IPS DF 4.7 (cell line): ENCODE measurements around the gene RAB18.
A peak's percentile ranks its signal among the peaks of the same experiment; 100 is the strongest.
"Not testable (repeated sequence)": the region's sequence is repeated elsewhere in the genome, so short reads cannot be mapped to it uniquely, and the experiment has no call there.

Experiments used
- DNase-seq: peaks from one replicate; pipeline ENCODE4 v3.0.0-alpha.2; 2013; ENCODE audit warnings: low spot score; ENCODE audit errors: extremely low read depth

Gene RAB18

DNA sequence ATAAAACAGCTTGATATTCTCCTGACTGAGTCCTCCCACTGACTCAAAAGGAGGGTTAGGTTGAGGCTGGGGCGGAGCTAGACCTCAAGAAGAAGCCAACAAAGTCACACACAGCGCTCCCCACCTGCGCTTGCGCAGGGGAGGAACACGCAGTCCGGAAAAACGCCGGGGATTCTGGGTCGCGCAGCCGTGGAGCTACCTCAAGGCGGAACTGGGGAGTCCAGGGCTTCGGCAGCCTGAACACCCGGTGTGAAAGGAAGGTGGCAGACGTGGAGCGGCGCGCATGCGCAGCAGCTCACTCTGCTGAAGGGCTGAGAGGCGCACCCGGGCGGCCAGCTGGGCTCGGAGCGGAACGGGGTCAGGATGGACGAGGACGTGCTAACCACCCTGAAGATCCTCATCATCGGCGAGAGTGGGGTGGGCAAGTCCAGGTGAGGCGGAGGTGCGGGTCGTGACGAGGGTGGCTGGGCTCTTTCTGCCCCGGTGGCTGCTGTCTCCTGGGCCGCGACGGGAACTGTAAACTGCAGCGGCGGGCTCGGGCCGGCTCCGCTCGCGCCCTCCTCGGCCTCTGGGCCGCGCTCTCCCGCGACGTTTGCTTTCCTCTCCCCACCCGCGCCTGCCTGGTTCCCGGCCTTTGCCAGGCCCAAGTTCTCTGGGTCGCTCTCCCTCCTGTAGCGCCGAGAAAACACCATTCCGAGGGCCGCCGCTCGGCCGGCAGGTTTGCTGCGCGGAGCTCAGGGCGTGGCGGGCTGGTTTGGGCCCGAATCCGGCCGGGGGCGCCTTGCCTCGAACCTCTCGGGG is at the start of gene RAB18:
Gene RAB18 (plus strand): TSS at position 298 of the 801 bp plus-strand sequence. CDS start 66 bp downstream, at position 364.
- peak; percentile 92 for DNase-seq

DNA sequence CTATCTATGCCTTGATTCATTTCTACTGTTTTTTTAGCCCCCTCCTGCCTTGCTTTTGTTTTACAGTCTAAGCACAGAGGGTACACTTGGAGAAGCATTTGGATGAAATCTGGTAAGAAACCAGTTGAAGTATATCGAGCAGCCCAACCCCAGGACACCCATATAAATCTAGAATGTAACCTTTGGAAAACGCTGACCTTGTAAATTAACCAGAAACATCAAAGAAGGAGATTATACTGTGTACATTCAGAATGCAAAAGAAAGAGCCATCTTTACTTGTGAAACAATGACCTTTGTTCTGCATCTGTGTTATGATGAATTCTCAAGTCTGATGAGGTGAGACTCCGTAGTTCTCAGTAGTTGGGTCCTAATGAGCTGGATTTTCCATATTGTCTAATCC is 49.3 kb upstream of the RAB18 start:
- DNase-seq, result no peak

DNA sequence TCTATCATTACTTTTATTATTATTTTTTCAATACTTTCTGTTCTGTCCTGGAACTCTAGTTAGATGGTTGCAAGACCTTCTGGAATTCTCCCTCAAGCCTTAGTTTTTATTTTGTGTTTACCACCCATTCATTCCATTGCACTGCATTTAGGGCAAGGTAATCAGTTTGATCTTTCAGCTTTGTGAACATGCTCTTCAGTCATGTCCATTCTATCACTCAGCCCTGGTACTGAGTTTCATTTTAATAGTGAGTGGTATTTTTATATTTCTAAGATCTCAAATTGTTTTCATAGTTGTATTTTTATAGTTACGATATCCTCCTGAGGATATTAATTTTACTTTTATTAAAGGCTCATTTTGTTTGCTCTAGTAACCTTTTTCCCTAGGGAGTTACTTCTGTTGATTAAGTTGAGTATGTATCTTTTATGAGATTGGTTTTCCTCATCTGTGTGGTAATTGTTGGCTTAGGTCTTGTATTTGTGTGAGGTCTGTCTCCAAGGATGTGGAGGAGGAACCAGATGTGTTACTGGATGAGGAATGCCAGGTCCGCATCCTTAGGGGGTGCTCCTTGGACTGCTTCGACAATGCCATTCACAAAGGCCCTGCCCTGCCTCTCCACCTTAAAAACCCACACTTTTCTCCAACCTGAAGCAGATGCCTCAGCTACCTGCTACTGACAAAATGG is 46.7 kb upstream of the RAB18 start:
- no peak for DNase-seq

DNA sequence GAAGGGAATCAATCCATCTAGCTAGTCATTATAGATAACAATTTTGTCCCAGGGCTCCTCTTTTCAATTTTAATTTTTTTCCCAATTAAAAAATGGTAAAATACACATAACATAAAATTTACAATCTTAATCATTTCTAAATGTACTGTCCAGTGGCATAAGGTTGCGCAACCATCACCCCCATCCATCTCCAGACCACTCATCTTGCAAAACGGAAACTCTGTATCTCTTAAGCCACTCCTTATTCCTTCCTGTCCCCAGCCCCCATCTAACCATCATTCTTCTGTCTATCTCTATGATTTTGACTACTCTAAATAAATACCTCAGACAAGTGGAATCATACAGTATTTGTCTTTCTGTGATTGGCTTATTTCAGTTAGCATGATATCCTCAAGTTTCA is 46.1 kb upstream of the RAB18 start:
- no peak for DNase-seq

DNA sequence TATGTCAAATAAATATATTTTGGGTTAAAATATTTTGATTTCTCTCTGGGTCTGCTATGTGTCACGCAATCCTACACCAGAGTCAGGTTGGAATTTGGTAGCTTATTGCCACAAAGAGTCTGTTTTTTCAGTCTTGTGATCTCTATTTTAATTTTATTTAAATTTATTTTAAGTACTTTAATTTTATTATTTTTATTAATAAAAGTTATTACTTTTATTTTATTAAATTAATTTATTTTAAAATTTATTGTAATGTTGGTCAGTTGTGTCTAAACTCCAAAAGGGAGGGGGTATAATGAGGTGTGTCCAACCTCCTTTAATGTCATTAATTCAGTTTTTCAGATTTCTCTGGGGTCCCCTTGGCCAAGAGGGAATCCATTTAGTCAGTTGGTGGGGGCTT is 42.8 kb upstream of the RAB18 start:
- no peak for DNase-seq

DNA sequence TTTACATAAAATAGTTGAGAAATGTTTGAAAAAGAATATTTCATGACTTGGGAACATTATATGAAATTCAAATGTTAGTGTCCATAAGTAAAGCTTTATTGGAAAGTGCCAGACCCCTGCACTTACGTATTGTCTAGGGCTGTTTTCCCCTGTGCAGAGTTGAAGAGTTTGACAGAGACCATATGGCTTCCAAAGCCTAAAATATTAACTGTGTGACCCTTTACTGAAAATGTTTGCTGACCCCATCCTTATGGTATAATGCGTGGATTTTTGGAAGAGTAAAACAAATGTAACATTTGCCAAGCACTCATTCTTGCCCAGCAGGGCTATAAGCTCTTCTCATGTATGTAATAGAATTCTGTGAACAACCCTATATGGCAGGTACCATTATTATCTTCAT is 40.1 kb upstream of the RAB18 start:
- DNase-seq, result no peak

DNA sequence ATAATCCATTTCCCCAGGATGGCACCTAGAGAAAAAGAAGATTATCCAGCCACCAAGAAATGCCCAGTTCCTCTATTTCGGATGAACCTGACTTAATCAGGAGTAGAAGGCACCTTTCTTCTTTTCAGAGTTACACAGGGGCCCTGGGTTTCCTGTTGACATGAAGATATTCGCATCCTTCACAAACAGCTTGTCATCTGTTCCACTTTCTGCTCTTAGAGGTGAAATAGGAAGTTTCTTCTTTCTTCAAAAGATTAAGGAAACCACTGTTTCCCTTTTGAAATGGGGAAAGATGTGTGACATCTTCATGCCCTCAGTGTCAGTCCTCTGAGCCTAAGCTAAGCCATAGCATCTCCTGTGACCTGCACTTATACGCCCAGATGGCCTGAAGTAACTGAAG is 39.1 kb upstream of the RAB18 start:
- no peak for DNase-seq

DNA sequence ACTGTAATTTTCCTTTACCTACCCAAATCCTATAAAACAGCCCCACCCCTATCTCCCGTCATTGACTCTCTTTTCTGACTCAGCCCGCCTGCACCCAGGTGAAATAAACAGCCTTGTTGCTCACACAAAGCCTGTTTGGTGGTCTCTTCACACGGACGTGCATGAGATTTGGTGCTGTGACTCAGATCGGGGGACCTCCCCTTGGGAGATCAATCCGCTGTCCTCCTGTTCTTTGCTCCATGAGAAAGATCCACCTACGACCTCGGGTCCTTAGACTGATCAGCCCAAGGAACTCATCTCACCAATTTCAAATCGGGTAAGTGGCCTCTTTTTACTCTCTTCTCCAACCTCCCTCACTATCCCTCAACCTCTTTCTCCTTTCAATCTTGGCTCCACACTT is 38.5 kb upstream of the RAB18 start:
- DNase-seq, result not testable (repeated sequence)

DNA sequence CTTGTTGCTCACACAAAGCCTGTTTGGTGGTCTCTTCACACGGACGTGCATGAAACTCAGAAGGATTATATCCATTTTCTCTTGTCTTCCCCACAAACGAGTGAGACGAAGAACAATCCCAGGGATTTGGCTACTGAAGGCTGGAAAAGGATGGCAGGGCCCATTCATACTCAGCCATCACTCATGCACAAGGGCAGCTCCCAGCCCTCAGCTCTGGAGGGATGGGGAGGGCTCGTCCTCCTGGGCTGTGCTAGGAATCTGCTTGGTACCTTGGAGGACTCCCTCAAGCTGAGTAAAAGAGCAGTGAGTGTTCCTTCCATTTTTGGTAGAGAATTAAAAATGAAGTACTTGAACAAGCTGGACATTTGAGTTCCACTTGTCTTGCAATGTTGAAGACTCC is 33.2 kb upstream of the RAB18 start:
- no peak for DNase-seq

DNA sequence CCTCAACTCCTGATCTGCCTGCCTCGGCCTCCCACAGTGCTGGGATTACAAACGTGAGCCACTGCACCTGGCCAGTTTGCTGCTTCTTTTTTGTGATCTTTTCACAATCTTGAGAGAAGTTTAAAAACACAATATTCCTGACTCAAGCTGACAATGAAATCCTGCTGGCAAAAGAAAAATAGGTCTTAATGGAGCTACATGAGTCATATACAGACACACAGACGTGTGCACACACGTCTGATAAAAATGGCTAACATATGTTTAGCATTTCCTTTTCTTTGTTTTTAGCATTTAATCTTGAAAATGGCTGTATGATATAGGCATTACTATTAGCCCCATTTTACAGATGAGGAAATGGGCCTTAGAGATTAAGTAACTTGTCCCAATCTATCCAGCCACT is 29.4 kb upstream of the RAB18 start:
- DNase-seq, result no peak

DNA sequence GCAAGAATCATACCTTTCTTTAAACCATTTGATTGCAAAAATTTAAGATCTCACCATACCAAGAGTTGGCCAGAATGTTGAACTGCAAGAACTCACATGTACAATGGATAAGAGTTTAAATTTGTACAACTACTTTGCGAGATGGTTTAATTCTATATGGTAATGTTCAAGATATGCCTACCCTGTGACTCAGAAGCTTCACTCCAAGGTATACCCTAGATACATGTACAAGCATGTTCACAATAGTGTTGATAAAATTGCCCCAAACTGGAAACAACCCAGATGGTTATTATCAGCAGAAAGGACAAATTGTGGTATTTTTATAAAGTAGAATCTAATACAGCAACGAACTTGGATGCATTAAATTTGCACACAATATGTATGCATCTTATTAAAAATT is 25.1 kb upstream of the RAB18 start:
- no peak for DNase-seq

DNA sequence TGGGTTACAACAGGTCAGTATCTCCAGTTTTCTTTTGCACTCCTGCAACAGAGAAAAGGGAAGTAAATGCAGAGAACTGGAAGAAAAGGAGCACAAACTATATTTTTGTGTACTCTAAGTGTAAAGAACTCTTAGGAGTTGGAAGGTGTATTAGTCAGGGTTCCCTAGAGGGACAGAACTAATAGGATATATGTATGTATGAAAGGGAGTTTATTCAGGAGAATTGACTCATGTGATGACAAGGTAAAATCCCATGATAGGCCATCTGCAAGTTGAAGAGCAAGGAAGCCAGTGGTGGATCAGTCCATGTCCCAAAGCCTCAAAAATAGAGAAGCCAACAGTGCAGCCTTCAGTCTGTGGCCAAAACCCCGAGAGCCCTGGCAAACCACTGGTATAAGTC is 22.6 kb upstream of the RAB18 start:
- no peak for DNase-seq

DNA sequence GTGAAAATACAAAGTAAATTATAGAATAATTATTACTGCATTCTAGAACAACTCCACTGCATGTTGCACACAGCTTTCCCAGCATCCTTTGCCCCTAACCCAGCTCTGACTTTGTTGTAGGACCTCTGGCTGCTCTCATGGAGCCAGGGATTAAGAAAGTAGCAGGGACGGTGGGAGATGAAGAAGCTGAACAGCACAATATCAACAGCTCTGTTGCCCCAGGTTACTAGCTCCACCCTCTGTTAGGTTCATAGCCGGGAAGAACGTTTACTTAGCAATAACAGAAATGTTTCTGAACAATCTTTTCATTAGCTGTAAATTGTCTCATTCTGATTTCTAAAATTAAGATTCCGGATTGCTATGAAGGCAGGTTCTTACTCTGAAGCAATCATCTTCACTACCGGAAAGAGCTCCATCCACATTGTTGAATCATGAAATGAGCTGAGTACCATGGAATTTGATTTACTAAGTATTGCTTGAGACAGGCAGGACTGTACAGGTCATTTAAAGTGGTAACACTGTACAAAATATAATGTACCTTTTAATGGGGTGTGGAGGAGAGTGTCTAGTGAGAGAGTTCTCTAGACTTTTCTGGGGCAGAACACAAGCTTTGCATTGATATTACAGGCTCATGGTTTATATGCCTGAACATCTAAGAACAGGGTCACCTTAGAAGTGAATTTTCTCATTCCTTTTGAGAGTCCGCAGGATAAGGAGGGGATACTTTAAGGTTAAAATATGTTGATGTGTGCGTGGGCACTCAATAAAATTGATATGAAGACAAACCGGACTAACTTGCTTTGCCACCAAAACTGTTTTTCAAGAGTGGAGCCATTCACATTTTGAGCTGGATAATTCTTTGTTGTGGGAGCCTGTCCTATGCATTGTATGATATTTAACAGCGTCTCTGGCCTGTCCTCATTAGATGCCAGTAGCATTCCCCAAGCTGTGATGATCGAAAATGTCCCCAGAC is 20.8 kb upstream of the RAB18 start:
- no peak for DNase-seq

DNA sequence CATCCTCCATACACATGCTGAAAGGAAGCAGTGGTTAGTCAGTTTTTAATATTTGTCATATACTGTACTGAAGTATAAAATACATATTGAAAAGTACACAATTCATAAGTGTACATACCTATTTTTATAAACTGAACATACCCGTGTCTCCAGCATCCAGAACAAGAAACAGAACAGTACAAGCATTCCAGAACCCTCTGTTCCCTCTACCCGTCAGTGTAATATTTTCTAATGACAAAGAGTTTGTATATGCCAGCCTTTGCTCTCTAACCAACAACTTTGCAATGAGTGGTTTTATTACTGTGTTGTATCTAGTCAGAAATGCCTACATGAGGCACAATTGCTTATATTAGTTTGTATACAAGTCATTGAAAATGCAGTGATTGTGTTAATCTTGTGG is 18.7 kb upstream of the RAB18 start:
- no peak for DNase-seq

DNA sequence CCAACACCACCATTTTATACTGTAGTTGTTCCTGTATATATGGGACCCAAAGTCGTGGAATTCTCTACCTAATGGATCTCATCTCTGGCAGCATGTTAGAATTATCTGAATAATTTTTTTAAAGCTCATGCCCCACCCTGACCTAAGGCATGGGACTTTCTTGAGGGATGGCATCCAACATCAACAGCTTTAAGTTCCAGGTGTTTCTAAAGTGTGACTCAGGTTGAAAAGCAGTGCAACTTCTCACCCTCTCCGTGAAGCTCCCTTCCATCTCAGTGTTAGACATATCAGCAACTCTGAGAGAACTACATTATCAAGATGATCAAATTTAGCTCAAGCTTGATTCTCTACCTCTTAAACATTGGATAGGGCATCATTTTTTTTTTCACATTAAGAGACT is 18.1 kb upstream of the RAB18 start:
- no peak for DNase-seq

DNA sequence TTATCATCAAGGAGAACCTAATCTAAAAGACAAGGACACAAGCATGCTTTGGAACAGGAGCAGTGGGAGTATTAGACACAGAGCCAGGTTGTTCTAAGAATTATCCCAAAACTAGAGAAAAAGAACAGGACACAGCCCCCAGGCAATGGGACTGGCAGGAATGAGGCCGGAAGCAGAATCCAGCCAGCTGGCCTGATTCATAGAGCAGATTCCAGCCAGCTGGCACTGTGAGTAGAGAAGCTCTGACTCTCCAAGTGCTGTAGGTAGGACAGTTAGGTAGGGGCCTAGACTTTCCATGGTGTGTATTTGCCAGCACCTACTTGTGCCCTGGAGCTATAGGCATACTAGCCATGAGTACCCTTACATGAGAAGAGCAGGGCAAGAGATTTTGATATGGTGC is 13.3 kb upstream of the RAB18 start:
- no peak for DNase-seq

DNA sequence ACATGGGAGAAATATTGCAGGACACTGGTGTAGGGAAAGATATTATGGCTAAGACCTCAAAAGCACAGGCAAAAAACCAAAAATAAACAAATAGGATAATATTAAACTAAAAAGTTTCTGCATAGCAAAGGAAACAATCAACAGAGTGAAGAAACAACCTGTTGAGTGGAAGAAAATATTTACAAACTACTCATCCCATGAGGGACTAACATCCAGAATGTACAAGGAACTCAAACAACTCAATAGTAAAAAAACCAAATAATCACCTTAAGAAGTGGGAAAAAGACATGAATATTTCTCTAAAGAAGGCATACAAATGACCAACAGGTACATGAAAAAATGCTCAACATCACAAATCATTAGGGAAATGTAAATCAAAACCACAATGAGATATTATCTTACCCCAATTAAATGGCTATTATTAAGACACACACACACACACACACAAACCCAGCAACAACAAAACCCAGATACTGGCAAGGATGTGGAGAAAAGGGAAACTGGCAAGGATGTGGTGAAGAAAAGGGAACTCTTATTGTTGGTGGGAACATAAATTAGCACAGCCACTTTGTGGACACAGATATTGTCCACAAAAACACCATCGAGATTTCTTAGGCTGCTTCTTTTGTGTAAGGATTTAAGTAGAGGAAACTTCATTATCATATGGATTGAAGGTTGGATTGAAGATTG is 9.8 kb upstream of the RAB18 start:
- no peak for DNase-seq

DNA sequence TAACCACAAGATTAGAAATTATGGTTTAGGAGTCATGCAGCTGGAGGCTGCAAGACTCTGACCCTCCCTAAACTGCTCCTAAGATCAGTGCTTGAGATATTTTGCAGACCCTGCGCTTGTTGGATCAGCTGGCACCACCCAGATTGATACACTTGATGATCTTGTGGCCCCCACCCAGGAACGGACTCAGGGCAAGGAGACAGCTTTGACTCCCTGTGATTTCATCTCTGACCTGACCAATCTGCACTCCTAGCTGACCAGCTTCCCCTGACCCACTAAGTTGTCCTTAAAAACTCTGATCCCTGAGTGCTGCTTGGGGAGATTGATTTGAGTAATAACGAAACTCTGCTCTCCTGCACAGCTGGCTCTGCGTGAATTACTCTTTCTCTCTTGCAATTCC is 8.0 kb upstream of the RAB18 start:
- DNase-seq, result no peak

DNA sequence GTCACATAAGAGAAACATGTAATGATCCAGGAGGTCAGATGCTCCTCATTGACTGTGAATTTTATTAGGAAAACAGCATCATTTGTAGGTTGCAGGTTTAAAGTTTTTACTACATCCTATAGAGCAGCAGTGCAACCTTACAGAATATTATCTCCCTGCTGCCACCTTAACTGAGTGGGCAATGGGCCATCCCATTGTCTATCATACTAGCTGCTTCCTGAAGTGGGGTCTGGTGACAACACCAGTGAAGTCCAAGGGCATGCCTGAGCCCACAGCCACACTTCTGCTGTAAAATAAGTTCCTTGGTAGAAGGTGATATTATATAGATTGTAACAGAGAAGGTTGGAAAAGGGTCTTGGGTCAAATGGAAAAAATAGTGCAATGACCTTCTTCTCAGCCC is 4.0 kb upstream of the RAB18 start:
- no peak for DNase-seq

DNA sequence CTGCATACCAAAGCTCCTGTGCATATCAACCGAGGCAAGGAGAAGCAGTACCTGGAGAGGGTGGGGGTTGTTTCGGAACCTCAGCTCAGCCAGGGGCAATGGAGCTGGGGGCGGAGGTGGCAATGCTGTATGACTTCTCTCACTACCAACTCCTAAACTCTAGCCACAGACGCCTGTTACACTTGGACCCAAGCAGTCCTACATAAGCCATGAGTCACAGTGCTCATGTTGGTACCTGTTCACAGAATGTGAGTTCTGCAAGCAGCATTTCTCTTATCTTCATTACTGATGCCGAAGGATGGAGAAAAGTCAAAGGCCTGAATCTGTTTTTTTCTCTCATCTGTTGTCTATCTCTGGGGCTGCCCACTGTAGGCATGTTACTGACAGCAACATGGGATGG is 3.2 kb upstream of the RAB18 start:
- DNase-seq, result no peak

DNA sequence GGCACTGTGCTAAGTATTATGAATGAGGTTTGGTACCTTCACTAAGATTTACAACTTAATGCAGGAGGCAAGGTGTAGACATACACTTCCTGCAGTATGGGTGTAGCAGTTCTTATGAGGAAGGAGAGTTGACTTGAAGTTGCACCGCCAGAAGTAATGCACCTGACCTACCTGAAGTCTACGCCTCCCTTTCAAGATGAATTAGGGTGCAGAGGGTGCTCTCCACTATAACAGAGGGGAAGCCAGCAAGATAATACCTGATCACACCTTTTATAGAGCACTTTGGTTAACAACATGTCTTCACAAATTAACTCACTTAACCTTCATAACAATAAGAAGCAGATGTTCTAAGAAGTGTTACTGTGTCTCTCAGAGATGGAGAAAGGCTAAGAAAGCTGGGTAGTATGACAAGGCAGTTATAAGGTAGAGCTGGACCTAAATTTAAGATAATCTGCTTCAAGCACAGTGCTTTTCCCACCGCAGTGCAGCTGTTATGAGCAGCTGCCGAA is 552 bp upstream of the RAB18 start:
- DNase-seq, result no peak
